SHP77 (cell line): ENCODE results near the gene DARS2.
"Not testable (repeated sequence)": the region's sequence is repeated elsewhere in the genome, so short reads cannot be mapped to it uniquely, and the experiment has no call there.

ENCODE experiments used
- DNase-seq, 2 experiments: peaks; one replicate each; lab custom pipeline; 2025; lab: John Stamatoyannopoulos, UW

DARS2 gene

GRCh38 chr1:173824315-173825081, at the start of gene DARS2, which contains the start of gene CENPL:
TSS of gene DARS2 (plus strand) at chr1:173824673. CDS start at chr1:173825230, 557 bp downstream.
TSS of gene CENPL (minus strand) at chr1:173824883. CDS start at chr1:173811299, 13,584 bp downstream.
- DNase-seq, result peak; percentile 96 to 97

GRCh38 chr1:173775578-173776226, 48.8 kb upstream of the DARS2 start:
- no peak for DNase-seq

GRCh38 chr1:173779936-173780335, 44.5 kb upstream of the DARS2 start:
- no peak for DNase-seq

- no peak for DNase-seq
Observed at GRCh38 chr1:173784997-173785396, 39.5 kb upstream of the DARS2 start.

- DNase-seq, result no peak
Observed at GRCh38 chr1:173789841-173790240, 34.6 kb upstream of the DARS2 start.

GRCh38 chr1:173798078-173798477, 26.4 kb upstream of the DARS2 start:
- no peak for DNase-seq

- DNase-seq, result not testable (repeated sequence)
Observed at GRCh38 chr1:173799995-173800394, 24.5 kb upstream of the DARS2 start.

- DNase-seq, result no peak
Observed at GRCh38 chr1:173802961-173803360, 21.5 kb upstream of the DARS2 start.

GRCh38 chr1:173813654-173814053, 10.8 kb upstream of the DARS2 start:
- DNase-seq, result not testable (repeated sequence)

GRCh38 chr1:173818459-173818858, 6.0 kb upstream of the DARS2 start:
- no peak for DNase-seq

GRCh38 chr1:173821680-173822079, 2.8 kb upstream of the DARS2 start:
- DNase-seq, result no peak

- DNase-seq, result no peak
Observed at GRCh38 chr1:173823781-173824314, 625 bp upstream of the DARS2 start.

- DNase-seq, result no peak
Observed at GRCh38 chr1:173827611-173828010, 3.1 kb downstream of the DARS2 start.

- no peak for DNase-seq
Observed at GRCh38 chr1:173832748-173833147, 8.3 kb downstream of the DARS2 start.

- no peak for DNase-seq
Observed at GRCh38 chr1:173852105-173852504, 27.6 kb downstream of the DARS2 start.

- no peak for DNase-seq
Observed at GRCh38 chr1:173853074-173853473, 28.6 kb downstream of the DARS2 start.

- no peak for DNase-seq
Observed at GRCh38 chr1:173856014-173856413, 31.5 kb downstream of the DARS2 start.

GRCh38 chr1:173856903-173857302, 32.4 kb downstream of the DARS2 start:
- DNase-seq, result no peak

- no peak for DNase-seq
Observed at GRCh38 chr1:173857363-173857917, 33.0 kb downstream of the DARS2 start.

GRCh38 chr1:173859547-173859946, 35.1 kb downstream of the DARS2 start:
- not testable (repeated sequence) for DNase-seq

GRCh38 chr1:173860065-173860464, 35.6 kb downstream of the DARS2 start:
- DNase-seq, result no peak

GRCh38 chr1:173861731-173862145, 37.3 kb downstream of the DARS2 start:
- no peak for DNase-seq
